Stimulated activated CD4-positive, alpha-beta T cell treated with anti-CD3 and anti-CD28 coated beads, TNF-alpha, amount 100 ng/mL, for 48 hours (primary cell): Measurements from ENCODE around the gene CPXM2.

Experiments
- DNase-seq, 3 donors: peaks; one replicate each; pipeline ENCODE4 v3.0.0-alpha.2; 2020; ENCODE audit warnings: low read depth in 3 of 3

Gene CPXM2

DNA sequence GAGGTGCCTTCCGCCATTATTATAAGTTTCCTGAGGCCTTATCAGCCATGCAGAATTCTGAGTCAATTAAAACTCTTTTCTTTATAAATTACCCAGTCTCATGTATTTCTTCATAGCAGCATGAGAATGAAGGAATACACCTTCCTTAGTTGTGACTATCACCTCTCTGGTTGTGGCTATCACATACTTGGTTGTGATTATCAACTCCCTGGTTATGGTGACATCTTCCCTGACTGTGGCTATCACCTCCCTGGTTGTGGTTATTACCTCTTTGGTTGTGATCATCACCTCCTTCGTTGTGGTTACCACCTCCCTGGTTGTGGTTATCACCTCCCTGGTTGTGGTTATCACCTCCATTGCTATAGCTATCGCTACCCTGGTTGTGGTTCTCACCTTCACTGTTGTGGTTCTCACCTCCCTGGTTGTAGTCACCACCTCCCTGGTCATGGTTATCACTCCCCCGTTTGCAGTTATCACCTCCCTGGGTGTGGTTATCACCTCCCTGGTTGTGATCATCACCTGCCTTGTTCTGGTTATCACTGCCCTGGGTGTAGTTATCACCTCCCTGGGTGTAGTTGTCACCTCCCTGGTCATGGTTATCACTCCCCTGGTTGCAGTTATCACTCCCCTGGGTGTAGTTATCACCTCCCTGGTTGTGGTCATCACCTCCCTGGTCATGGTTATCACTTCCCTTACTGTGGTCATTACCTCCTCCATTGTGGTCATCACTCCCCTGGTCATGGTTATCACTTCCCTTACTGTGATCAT, 119.5 kb downstream of the CPXM2 start:
- DNase-seq = no peak

DNA sequence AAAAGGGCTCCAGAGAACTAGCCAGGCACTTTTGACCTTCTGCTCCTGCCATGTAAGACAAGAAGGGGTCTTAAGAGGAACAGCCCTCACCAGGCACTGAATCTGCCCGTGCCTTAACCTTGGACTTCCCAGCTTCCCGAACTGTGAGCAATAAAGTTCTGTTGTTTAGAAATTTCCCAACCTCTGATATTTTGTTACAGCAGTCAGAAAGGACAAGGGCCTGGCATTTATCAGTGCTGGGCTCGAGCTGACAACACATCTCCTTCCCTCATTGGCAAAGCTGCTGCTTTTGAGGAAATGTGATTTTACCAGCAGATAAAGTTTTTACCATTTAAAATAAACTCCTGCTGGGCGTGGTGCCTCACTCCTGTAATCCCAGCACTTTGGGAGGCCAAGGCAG, 122.0 kb downstream of the CPXM2 start:
- DNase-seq = no peak

DNA sequence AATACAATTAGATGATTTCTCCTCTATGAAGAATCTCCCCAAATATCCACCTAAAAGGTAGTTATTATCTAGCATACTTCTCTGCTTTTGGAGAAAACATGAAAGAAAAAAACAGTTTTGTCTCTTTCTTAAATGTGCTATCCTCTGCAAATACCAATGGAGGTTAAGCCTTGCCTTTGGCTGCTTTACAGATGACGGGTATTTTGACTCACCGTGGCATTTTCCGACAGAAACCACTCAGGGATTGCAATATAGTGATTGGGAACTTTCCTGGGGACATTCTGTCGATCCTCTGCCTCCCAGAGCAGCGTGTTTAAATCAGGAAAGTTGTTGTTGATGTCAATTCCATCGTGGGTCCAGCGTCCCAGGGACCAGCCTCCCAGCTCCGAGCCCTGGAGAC, 124.8 kb downstream of the CPXM2 start:
- DNase-seq = no peak

DNA sequence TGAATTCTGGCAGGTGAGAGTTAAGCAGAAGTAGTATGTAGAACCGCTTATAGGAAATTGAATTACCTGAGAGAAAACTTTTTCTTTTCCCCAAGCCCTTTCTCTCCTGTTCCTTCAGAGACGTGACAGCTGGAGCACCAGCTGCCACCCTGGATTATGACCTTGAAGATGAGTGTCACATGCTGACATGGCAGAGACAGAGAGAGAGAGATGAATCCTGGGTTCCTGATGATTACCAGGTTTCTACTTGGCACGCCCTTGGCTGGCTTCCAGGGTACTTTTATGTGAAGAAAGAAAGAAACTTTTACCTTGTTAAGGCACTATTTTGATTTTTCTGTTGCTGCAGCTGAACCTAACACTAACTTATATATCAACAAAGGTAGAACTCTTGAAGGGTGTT, 125.6 kb downstream of the CPXM2 start:
- no peak for DNase-seq

DNA sequence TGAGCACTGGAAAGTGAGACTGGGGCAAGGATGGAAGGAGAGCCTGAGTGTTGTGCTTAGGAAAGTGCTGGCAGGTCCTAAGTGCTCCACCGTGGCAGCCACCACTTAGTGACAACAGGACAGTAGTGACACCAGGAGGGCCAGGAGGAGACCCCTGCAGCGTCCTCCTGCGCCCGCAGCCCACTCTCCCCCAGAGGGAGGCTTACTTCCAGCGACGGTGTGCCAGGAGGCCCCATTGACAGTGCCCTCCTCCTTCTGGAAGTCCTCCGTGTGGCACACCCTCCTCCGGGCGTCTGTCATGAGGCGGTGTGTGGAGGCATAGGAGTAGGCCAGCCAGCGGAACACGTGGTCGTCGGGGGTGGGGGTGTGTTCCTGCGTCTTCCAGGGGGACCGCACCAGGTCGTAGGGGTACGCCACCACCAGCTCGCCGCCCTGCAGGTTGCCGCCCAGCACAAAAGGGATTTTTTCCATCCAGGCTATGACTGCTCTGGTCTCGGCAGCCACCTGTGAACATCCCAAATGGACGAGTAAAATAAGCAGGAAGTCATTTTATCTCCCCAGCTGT, 129.9 kb downstream of the CPXM2 start:
- DNase-seq = no peak

DNA sequence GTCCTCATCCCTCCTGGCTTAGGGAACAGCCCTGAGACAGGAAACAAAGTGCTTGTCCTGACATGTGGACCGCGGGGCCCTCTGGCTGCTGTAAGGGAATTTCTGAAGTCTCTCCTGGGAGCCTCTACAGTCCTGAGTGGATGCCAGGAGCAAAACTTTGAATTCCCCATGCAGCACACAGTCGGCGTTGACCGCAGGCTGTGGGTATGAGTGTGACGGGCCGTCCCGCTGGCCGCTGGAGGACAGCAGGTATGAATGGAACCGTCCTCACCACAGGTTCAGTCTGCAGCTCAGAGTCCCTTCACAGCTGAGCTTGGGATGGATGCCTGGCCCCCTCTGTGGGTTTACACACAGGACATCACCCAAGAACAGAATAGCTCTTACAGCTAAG, 130.6 kb downstream of the CPXM2 start:
- no peak for DNase-seq

DNA sequence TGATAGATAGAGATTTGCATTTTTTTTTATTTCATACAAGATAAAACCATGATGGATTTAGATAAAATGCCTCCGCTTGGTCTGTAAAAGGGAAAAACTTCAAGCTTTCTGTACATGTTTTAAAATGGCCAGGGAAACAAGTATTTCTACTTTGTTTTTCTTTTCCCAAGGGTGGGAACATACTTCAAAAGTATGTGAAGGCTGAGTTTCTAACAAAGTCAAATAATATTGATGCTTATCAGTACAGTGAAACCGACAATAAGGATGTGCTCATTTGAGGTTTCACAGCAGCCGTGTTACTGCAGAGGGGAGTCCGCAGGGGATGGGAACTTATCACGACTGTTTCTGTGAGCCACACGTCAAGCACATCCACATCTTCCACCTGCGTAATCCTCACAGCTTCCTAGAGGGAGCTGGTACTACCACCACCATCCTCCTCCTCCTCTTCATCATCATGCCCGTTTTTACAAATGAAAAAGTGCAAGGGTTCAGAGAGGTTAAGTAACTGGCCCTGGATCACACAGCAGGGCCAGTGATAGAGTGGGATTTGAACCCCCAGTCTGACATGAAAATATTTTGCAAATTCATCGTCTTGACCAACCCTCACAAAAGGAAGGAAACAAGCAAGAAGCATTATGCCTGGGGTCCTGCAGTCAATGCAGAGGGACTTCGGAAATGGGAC, 131.1 kb downstream of the CPXM2 start:
- no peak for DNase-seq

DNA sequence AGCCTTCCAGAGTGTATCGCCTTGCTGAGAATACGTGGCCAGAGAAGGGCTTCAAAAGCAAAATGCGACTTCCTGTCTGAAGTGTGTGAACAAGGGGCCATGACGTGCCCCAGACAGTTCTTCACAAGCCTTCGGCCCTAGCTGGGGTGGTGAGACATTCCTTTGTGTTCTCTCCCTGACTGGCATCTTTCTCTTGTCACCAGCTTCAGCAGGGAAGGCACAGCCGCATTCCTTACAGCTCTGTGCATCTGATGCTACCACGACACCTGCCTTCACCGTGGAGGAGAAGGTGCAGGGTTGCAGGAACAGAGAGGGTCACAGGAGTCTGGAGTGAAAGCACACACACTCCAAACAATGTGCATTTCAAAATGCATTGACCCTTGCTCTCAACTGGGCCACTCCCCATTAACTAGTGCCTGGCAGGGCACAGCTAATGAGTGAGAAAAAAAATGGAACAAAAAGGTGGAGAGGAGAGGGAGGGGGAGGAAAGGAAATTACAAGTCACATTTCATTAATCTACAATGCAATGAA, 132.0 kb downstream of the CPXM2 start:
- DNase-seq = no peak

DNA sequence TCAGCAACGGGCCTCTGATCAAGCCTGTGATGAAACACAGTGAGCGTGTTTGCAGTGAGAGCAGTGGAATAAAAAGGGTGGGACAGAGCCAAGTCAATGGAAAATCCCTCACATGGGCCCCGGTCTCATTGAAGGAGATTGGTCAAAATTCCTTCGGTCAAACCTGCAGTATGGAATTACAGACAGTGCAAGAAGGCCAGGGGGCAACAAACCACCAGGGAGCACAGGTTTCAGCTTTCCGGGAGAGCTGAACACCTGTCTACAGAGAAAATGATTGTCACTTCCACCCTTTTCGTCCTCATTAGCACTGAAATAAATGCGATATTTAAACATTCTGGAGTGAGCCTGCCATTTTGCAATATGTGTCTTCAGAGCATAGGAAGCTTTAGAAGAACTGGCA, 132.6 kb downstream of the CPXM2 start:
- DNase-seq = no peak

DNA sequence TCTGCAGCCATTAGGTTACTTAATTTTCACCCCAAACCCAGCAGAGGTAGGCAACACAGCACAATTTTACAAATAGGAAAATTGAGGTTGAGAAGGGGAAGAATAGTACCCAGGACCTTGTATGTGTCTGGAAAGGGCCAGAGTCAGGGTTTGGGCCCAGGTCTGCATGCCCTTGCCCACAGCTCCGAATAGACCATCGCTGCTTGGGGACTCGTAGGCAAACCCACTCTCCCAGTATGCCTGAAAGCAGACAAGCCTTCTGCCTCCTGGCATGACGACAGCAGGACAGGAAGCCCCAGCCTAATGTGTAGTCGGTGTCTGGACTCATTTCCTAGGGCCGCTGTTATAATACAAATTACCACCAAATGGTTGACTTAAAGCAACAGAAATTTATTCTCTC, 133.8 kb downstream of the CPXM2 start:
- DNase-seq = no peak

DNA sequence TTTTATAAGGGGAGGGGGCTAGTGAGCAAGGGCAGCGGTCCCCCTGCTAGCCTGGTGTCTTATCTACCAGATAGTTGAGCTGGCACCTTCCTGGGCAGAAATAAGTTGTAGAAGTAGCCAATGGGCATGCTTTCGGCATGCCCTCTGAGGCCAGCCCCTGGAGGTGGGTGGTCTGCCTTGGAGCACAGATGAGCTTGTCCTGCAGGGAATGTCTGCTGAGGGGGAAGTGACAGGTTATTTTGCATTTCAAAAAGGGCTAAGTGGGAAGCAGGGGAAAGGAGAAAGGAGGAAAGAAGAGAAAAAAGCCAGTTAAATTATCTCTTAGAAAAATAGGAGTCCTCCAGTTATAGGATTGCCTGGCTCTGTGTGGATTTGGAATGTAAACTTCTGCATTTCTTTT, 136.5 kb downstream of the CPXM2 start:
- no peak for DNase-seq

DNA sequence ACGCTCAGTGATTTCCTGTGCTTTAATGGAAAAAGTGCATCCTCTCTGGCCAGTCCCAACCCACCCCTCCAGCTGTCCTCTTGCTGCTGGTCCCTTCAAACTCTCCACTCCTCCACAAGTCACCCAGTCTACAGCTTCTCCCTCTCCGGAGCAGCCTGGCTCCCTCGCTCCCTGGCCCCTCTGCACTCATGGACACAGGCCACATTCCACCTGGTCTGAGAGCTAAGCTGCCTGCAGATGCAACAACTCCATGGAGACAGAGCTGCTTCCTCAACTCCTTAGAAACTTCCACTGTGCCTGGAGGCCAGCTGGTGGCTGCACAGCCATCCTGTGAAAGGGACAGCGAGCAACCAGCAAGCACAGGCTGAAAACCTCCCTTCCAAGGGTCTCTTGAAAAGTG, 137.5 kb downstream of the CPXM2 start:
- DNase-seq = no peak

DNA sequence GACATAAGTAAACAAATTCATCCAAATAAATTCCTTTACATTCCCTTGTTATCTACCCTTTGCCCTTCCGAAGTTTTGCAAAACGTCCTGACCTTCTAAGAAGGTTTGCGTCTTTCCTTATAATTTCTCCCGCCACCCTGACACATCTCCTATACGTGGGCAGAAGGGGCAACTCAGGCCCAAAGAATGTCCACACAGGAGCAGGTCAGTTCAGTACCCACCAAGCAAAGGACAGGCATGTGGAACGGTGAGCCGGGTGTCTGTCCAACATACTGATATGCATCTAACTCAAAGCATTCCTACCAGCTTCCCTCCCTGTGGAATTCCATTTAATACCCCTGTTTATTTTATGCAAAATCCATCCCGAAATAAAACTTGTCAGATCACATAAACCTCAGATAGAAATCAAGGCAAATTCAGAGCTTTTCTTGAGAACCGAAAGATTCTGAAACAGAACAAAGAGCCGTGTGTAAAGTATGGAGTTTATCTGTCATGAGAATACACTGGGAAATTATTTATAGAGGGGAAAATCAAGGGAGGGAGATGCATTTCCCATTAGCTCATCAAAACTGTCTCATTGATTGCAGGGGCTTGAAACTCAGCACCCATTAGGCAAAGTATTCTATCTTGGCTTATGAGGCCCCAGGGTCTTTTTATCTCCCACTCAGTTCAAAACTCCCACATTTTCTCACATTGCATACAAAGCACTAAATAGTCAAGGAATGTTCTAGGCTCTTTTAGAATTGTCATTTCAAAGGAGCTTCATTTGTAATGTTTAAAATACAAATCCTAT, 140.1 kb downstream of the CPXM2 start:
- no peak for DNase-seq

DNA sequence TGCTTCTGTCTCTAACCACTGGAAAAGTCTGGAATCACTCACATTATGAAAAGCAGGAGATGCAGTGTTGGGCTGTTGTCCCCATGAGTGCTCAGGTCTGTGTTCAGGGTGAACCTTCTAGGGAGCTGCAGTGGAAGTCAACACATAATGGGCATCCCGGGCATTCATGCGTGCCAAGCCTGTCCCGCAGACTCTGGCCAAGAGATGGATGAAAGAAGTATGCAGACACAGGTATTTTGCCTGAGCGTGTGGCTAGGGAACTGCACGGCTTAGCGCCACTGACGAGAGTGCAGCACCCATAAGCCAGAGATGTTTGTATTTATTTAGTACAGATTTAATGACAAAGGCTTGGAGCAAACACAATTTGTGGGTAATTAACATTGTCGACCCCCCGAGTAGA, 140.7 kb downstream of the CPXM2 start:
- DNase-seq = no peak

DNA sequence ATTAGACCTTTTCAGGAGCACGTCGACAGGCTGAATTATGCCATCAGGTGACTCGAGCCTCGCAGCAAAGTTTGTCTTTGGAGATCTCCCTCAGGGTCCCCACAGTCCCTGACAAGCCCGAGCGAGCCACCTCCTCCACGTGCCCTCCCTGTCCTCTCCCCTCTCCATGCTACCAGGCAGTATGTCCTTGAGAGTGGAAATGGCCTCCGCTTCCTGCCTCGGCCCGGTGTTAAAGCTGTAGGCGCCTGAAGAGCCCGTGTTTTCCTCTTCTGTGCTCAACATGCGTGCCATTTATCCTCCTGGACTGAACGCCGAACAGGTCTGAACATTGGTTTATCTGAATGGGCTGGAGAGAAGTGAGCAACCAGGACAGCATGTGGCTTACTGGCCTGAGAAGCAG, 142.9 kb downstream of the CPXM2 start:
- no peak for DNase-seq

DNA sequence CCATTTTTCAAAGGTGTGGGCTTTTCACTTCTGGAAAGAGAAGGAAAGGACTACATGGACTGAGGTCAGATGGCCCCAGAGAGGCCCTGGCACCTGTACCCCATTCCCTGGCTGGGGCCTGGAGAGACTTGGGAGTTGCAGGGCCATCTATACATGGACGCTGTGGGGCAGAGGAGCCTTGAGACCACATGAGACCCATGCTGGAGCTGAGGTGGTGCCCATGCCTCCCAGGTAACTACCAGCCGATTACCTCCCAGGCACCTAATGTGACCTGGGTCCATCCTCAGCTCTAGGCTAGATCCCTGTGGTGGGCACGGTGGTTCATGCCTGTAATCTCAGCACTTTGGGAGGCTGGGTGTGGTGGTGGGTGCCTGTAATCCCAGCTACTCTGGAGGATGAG, 144.2 kb downstream of the CPXM2 start:
- DNase-seq = no peak

DNA sequence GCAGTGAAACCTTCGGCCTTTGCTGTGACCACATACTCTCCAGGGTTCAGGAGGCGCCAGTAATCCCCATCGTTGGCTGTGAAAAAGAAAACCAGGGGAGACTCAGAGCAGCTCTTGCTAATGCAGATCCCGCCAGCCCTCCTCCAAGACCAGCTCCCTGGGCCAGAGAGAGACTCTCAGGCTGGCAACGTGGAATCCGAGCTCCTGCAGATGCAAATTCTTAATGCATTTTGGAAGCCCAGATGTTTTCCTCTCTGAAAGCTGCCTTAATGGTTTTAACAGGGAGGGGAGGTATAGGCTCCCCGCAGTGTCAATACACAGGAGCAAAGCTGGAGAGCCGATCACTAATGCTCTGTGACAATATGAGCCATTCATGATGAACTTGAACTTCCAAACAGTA, 144.7 kb downstream of the CPXM2 start:
- no peak for DNase-seq

DNA sequence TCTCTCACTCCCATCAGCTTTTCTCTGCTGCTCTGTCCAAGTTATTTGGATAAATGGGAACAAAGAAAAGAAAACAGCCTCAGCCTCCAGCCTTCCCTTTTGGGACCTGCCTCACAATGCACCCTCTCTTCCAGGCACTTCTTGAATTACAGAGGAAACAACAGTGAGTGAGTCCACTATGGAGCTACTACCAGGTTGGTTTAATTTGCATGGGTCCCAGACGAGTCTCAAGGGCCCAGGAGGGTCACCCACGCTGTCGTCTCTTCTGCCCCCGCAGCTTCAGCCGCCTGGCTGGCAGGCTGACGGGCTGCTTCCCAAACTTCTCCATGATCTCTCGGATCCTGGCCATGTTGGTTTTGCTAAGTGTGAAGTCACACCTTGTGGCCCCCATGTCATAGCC, 145.1 kb downstream of the CPXM2 start:
- DNase-seq = no peak

DNA sequence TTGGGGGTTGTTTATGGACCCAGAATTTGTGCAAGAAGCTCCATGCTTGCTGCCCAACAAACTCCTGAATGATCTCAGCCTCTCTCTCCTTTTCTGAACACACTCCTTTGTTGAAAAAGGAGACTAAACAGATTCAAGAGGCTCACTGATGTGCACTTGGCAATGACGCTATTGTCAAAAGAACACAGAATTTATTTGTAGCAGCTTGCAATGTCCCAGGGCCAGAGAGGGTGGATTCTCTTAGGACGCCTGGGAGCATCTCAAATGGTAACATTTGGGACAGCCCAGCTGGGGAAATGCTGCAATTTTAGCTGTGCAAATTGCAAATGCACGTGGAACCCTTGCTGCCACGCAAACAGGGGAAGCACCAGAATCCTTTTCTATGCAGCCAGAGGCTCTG, 145.5 kb downstream of the CPXM2 start:
- no peak for DNase-seq

DNA sequence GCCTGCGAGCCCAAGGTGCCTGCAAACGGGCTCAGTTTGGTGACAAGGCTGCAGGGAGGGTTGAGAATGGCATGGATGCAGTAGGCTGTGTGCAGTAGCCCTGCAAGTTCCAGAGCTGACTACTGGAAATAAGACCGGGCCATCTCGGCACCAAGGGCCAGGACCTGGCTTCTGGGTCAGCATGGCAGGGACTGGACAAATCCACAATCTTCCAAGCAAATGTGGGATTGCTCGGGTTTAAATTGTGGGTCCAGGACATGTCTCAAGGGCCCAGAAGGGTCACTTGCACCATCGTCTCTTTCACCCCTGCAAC, 147.4 kb downstream of the CPXM2 start:
- DNase-seq = no peak

DNA sequence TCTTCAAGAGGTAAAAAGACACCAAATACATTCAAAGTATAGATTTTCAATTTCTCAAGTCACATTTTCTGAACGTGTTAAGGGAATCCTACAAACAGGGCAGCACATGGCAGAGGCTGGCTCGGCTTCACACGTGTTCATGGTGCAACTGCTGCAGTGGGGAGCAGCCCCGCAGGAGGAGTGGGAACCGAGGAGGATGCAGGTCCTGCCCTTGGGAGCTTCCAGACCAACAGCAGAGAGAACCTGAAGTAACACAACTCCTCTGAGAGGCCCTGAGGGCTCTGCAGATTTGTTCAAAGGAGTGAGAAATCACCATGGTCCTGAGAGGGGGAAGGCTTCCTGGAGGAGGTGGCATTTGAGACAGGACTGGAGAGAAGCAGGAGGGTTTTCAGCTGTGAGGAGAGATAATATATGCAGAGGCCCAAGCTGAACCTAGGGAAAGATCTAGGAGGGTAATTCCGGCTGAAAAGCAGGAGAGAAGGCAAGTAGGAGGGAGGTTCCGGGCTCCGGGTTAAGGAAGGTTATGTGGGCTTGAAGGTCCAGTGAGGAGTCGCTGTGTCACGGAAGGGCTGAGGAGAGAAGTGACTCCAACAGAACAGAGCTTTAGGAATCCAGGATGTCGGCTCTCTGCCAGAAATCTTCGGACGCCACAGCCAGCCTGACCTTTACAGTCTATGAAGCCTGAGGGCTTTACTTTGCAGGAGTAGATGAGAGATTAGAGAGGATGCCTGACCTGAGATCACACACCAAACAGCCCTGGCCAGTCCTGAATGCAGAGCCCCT, 148.0 kb downstream of the CPXM2 start:
- no peak for DNase-seq
